ENCODE results near the gene PGPEP1.

The PGPEP1 gene

DNA sequence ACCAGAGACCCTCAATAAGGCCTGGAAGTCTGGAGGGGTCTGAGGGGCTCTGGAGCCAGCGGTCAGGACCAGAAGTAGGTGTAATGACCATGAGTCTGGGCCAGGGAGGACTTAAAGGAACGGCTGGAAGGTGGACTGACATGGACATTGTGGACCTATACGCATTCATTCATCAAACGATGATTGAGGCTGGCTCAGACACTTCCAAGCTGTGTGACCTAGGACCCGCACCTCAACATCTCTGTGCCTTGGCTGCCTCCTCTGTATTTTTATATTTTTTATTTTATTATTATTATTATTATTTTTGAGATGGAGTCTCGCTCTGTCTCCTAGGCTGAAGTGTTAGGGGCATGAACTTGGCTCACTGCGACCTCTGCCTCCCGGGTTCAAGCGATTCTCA is 66.4 kb downstream of the PGPEP1 start:
- H3K9ac ChIP-seq = no peak overlapping the region

DNA sequence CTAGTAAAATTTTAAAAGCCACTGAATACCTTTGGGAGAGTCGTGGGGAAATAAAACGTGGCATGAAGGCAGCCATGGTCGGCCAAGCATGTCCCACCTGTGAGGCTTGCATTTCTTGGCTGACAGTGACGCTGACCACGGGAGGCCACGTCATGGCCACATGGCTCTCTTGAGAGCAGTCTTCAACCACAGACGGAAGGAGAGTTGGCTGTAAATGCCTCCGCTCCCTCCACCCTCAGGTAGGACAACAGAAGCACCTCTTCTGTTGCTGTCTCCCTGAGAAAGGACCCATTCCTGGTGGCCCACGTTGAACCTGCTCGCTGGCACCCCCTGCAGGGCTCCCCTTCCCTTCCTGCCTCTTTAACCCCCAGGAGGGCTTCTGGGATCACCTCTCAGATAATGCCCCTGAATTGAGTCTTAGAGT is 67.7 kb downstream of the PGPEP1 start:
- H3K9ac ChIP-seq = no peak overlapping the region
- TF ChIP-seq, protein P1, sequence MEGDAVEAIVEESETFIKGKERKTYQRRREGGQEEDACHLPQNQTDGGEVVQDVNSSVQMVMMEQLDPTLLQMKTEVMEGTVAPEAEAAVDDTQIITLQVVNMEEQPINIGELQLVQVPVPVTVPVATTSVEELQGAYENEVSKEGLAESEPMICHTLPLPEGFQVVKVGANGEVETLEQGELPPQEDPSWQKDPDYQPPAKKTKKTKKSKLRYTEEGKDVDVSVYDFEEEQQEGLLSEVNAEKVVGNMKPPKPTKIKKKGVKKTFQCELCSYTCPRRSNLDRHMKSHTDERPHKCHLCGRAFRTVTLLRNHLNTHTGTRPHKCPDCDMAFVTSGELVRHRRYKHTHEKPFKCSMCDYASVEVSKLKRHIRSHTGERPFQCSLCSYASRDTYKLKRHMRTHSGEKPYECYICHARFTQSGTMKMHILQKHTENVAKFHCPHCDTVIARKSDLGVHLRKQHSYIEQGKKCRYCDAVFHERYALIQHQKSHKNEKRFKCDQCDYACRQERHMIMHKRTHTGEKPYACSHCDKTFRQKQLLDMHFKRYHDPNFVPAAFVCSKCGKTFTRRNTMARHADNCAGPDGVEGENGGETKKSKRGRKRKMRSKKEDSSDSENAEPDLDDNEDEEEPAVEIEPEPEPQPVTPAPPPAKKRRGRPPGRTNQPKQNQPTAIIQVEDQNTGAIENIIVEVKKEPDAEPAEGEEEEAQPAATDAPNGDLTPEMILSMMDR (conservative IDR thresholded peaks at IDR 0.05; ENCODE audit: low read depth, low read length) = peak; percentile 45
- H3K79me2 ChIP-seq (ENCODE audit: insufficient read depth, low read depth) = no peaks in the 10 kb centered on the region

More for the DNA sequence above, 66.4 kb downstream of the PGPEP1 start:
- Histone ChIP-seq H3K36me3 (ENCODE audit: insufficient read depth) (no peaks in the 10 kb centered on the region), H3K27me3 (ENCODE audit: insufficient read depth, low read depth) (peaks cover 20% of the 10 kb centered on the region; the same call in 1 of the 2 replicates), H2AFZ (ENCODE audit: low read depth) (no peak overlapping the region), H3K27ac (no peak overlapping the region), H3K79me2 (ENCODE audit: insufficient read depth, low read depth) (no peaks in the 10 kb centered on the region), H3K4me1 (ENCODE audit: low read depth, poor library complexity, severe bottlenecking) (peaks cover 9% of the 10 kb centered on the region), H3K4me2 (no peak overlapping the region), H3K4me3 (IDR thresholded peaks at IDR 0.05; ENCODE audit: insufficient read depth, low read depth, low read length) (no peak overlapping the region), H4K20me1 (ENCODE audit: insufficient read depth) (no peaks in the 10 kb centered on the region)
- TF ChIP-seq, protein P1 (conservative IDR thresholded peaks at IDR 0.05; ENCODE audit: low read depth, low read length) = no peak

DNA sequence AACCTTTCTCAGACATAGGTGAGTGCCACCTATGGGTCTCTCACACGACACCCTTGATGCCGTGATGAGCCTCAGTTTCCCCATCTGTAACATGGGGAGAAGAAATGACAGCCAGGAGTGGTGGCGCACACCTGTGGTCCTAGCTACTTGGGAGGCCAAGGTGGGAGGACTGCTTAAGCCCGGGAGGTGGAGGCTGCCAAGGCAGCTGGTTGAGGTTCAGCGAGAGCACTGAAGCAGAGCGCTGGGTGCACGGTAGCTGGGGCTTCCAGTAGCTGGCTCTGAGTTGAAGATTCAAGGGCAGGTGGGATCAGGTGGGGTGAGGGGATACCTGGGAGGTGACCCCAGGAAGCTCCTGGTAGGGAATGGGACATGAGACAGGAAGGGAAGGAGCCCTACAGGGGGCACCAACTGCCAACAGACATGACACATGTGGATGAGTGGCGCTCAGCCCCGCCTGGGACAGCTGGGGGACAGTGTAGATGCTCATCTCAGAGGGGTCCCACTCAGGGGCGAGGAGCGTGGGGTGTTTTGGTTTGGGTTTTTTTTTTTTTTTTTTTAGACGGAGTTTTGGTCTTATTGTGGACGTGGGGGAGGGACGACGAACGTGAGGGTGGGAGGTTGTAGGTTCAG is 72.3 kb downstream of the PGPEP1 start:
- H3K9ac ChIP-seq = no peak overlapping the region
- peaks cover 37% of the 10 kb centered on the region for H3K4me1 ChIP-seq (ENCODE audit: low read depth, poor library complexity, severe bottlenecking)
- H3K36me3 ChIP-seq (ENCODE audit: insufficient read depth) = no peaks in the 10 kb centered on the region
- no peak overlapping the region for H3K4me2 ChIP-seq
- no peak overlapping the region for H3K27ac ChIP-seq
- TF ChIP-seq, protein P1 (conservative IDR thresholded peaks at IDR 0.05; ENCODE audit: low read depth, low read length) = no peak
- H3K27me3 ChIP-seq (ENCODE audit: insufficient read depth, low read depth) = peaks cover 28% of the 10 kb centered on the region; the same call in 1 of the 2 replicates
- no peaks in the 10 kb centered on the region for H3K79me2 ChIP-seq (ENCODE audit: insufficient read depth, low read depth)
- no peaks in the 10 kb centered on the region for H4K20me1 ChIP-seq (ENCODE audit: insufficient read depth)
- no peak overlapping the region for H2AFZ ChIP-seq (ENCODE audit: low read depth)
- H3K4me3 ChIP-seq (IDR thresholded peaks at IDR 0.05; ENCODE audit: insufficient read depth, low read depth, low read length) = no peak overlapping the region

More for the DNA sequence above, 67.7 kb downstream of the PGPEP1 start:
- Histone ChIP-seq H3K4me3 (IDR thresholded peaks at IDR 0.05; ENCODE audit: insufficient read depth, low read depth, low read length) (no peak overlapping the region), H2AFZ (ENCODE audit: low read depth) (no peak overlapping the region), H3K4me2 (no peak overlapping the region), H3K4me1 (ENCODE audit: low read depth, poor library complexity, severe bottlenecking) (peaks cover 9% of the 10 kb centered on the region), H3K27me3 (ENCODE audit: insufficient read depth, low read depth) (peaks cover 29% of the 10 kb centered on the region; the same call in 1 of the 2 replicates), H3K27ac (no peak overlapping the region), H4K20me1 (ENCODE audit: insufficient read depth) (no peaks in the 10 kb centered on the region), H3K36me3 (ENCODE audit: insufficient read depth) (no peaks in the 10 kb centered on the region)

DNA sequence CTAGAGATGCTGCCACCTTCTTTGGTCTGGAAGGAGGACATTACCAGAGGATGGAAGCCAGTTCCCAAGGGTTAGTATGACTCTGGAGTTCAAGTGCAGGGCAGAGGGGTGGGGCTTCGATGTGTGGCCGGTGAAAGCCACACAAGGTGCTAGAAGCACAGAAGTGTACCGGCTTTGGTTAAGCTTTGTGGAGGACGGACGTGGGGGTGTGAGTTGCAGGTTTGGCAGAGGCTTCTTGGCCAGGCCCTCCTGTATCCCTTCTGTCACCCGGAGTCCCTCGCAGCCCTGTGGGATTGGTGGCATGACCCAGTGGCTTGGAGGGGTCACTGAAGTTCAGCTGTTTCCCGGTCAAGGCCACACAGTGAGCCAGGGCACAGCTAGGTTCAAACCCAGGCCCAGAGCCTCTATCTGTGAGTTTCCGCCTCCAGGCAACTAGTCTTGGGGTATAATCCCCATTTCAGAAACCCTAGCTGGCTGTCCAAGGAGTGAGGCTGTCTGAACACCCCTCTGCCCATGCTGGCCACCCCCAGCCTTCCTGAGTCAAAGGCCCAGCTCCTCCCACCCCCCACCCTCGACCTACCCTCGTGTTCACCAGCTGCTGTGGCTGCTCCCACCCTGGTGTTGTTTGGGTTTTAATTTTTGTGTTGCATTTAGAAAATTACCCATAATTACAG is 74.2 kb downstream of the PGPEP1 start:
- no peak overlapping the region for H3K9ac ChIP-seq
- H3K4me2 ChIP-seq = peak overlapping the region; percentile 33; the same call in 1 of the 2 replicates
- no peak overlapping the region for H2AFZ ChIP-seq (ENCODE audit: low read depth)
- H3K4me1 ChIP-seq (ENCODE audit: low read depth, poor library complexity, severe bottlenecking) = peaks cover 44% of the 10 kb centered on the region
- H3K79me2 ChIP-seq (ENCODE audit: insufficient read depth, low read depth) = no peaks in the 10 kb centered on the region
- no peak overlapping the region for H3K4me3 ChIP-seq (IDR thresholded peaks at IDR 0.05; ENCODE audit: insufficient read depth, low read depth, low read length)
- H3K36me3 ChIP-seq (ENCODE audit: insufficient read depth) = no peaks in the 10 kb centered on the region
- no peaks in the 10 kb centered on the region for H4K20me1 ChIP-seq (ENCODE audit: insufficient read depth)
- H3K27ac ChIP-seq = no peak overlapping the region
- TF ChIP-seq, protein P1 (conservative IDR thresholded peaks at IDR 0.05; ENCODE audit: low read depth, low read length) = no peak
- H3K27me3 ChIP-seq (ENCODE audit: insufficient read depth, low read depth) = peaks cover 31% of the 10 kb centered on the region; the same call in 1 of the 2 replicates
